Adrenal gland (tissue), 12 donors: ENCODE data around the gene AKR1A1. TPM values are rescaled to one million over a fixed set of nuclear protein-coding genes. Genes with fewer than 3 reads are reported as not detected.

Experiments used
- DNase-seq, 7 donors: peaks; one replicate each; pipeline ENCODE4 v3.0.0-alpha.2; 2019 to 2020
- H3K27ac ChIP-seq, 5 donors: fragments of 200-600 bp; sonication (generic) in 4 of 5; 1 replicate in 3 of 5; 2 replicates in 2 of 5; pipeline versions ENCODE4 v1.5.1 to v1.8.0; 2016 to 2020; ENCODE audit warnings: mild to moderate bottlenecking in 1 of 5
- H3K27me3 ChIP-seq: fragments of 200-600 bp; 2 replicates; pipeline ENCODE4 v1.8.0; 2021
- H3K36me3 ChIP-seq, 2 donors: fragments of 200-600 bp; replicated peaks in 1 of 2; 1 replicate in 1 of 2; 2 replicates in 1 of 2; pipeline versions ENCODE4 v1.5.1 to v1.8.0; 2018 to 2022
- H3K4me1 ChIP-seq, 2 donors: fragments of 200-600 bp; replicated peaks in 1 of 2; 1 replicate in 1 of 2; 2 replicates in 1 of 2; pipeline versions ENCODE4 v1.5.1 to v1.8.0; 2018 to 2021
- H3K4me3 ChIP-seq, 4 donors: fragments of 200-600 bp; sonication (generic) in 3 of 4; one replicate each; pipeline ENCODE4 v1.5.1; 2016 to 2018
- H3K9me3 ChIP-seq, 3 donors: fragments of 200-600 bp; sonication (generic) in 1 of 3; replicated peaks in 1 of 3; 1 replicate in 2 of 3; 2 replicates in 1 of 3; pipeline versions ENCODE4 v1.5.1 to v1.8.0; 2016 to 2021
- POLR2A ChIP-seq, 2 donors: fragments of 450-650 bp; IDR thresholded peaks; one replicate each; pipeline ENCODE4 v1.6.1; 2017; ENCODE audit warnings: antibody characterized with exemption in 2 of 2, mild to moderate bottlenecking in 2 of 2, moderate library complexity in 1 of 2
- WGBS, 4 donors: extraction: QIAGEN DNeasy Blood & Tissue Kit in 2 of 4; methylation state at CpG; one replicate each; pipeline versions ENCODE4 v1.1.5 to v1.1.7; 2013 to 2017; 5-methylcytosine and 5-hydroxymethylcytosine counted together
- intact Hi-C, 2 donors: fragments of 100-400 bp; cut with DNase I; formaldehyde crosslinking; loops; one replicate each; pipeline versions ENCODE4 v1.14.1 to v1.15.0; 2022 to 2023
- polyA plus RNA-seq, 3 donors: library from polyadenylated mRNA; stranded (reverse); fragments of 200-250 nt in 2 of 3; fragments of 350-450 nt in 1 of 3; fragmentation: Illumina TruSeq in 1 of 3; extraction: RNeasy Lipid Tissue Mini Kit (QIAGEN cat#74804) in 1 of 3; gene quantifications; one replicate each; pipeline ENCODE4 v1.2.3, GENCODE V29; 2013 to 2014
- total RNA-seq, 9 donors: library from RNA; depleted of rRNA in 4 of 9; stranded (reverse); fragments of >200 nt in 4 of 9; fragments of 120-200 nt in 1 of 9; fragmentation: NEBNext Ultra II Directional in 1 of 9; extraction: Animal tissue kit (Norgen Biotek cat#: 25700) in 1 of 9; gene quantifications; one replicate each; pipeline versions ENCODE4 v1.1.0 to v1.2.4, GENCODE V29; 2013 to 2023
- TF ChIP-seq, protein P1 (sequence below), 6 experiments: fragments of 450-650 bp in 4 of 6; fragments of 200-600 bp in 2 of 6; sonication (generic) in 1 of 6; IDR thresholded peaks; 1 replicate in 5 of 6; 2 replicates in 1 of 6; pipeline versions ENCODE4 v1.5.1 to v1.8.0; 2016 to 2021; ENCODE audit warnings: antibody characterized with exemption in 6 of 6, mild to moderate bottlenecking in 2 of 6, moderate library complexity in 1 of 6
- donor health status: healthy with polysubstance abuse.
- donor health status: Bipolar disorder and iron deficiency.
- donor health status: DM: yes; HTN: yes; CAD: no.
- donor health status: DM: no; HTN: no; CAD: no.
- donor health status: DM: no; HTN: no; CAD: no.
- donor health status: DM: yes; HTN: yes; CAD: no.

AKR1A1 gene
- total and polyA plus RNA-seq, 12 donors = 85.6 to 199 (median 119) TPM

DNA sequence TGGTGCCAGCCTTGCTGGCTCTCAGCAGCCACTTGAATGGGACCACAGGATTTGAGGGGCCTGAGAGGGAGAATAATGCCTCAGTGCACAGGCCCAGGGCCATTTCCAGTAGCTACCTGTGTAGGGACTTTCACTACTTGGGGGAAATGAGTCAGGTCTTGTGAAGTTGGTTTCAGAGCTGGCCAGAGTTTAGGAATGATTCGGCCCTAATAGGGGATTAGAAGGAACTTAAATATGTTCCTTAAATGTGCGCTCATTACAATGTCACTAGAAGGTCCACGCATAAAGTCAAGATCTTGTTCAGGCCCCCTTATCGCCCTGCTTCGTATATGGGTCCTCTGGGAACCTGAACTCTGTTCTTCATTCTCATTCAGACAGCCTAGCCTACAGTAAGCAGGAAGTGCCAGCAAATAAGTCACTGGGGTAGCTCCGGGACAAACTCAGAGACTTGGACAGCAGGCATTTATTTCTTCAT lies 5.6 kb upstream of the AKR1A1 start:
- DNase-seq = no peak
- Histone ChIP-seq H3K4me3 (no peak overlapping the region), H3K9me3 (no peaks in the 10 kb centered on the region), H3K27me3 (no peaks in the 10 kb centered on the region), H3K4me1 (peaks cover 4 to 22% of the 10 kb centered on the region in 2 donors), H3K36me3 (no peaks in the 10 kb centered on the region), H3K27ac (peak overlapping the region in 2 of 5 donors; percentile 21 to 41)
- 46 to 63% (median 56%) methylated on average over 6 of the region's 6 CpGs for WGBS, 4 donors
- intact Hi-C loops = no loop called here
- TF ChIP-seq POLR2A (IDR thresholded peaks at IDR 0.05) = no peak
- TF ChIP-seq, protein P1, sequence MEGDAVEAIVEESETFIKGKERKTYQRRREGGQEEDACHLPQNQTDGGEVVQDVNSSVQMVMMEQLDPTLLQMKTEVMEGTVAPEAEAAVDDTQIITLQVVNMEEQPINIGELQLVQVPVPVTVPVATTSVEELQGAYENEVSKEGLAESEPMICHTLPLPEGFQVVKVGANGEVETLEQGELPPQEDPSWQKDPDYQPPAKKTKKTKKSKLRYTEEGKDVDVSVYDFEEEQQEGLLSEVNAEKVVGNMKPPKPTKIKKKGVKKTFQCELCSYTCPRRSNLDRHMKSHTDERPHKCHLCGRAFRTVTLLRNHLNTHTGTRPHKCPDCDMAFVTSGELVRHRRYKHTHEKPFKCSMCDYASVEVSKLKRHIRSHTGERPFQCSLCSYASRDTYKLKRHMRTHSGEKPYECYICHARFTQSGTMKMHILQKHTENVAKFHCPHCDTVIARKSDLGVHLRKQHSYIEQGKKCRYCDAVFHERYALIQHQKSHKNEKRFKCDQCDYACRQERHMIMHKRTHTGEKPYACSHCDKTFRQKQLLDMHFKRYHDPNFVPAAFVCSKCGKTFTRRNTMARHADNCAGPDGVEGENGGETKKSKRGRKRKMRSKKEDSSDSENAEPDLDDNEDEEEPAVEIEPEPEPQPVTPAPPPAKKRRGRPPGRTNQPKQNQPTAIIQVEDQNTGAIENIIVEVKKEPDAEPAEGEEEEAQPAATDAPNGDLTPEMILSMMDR (IDR thresholded peaks at IDR 0.05) = no peak

DNA sequence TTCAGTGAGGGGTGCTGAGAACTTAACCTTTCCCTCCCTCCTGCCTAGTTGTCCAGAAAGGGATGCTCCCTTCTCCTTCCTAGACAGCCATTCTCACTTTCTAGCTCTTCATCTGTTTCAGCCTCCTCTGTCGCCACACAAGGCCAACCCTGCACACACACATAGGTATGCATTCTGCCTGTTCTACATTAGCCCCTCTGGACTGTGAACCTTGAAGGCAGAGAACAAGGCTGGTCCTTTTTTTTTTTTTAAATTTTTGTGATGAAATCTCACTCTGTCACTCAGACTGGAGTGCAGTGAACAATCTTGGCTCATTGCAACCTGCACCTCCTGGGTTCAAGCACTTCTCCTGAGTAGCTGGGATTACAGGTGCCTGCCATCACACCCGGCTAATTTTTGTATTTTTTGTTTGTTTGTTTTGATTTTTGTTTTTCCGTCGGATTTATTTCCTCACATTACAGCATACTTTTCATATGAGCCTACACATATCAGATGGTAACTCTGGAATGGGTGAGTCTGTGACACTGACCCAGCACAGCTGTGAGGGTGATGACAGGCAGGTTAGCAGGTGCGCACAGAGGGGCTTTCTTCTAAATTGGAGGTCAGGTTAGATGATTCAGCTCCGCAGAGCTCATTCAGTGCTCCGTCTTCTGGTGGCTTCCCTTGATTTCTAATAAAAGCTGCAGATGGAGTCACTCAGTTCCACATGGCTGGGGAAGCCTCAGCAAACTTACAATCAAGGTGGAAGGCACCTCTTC lies 4.9 kb upstream of the AKR1A1 start:
- H3K4me3 ChIP-seq = no peak overlapping the region
- WGBS, 4 donors = 79 to 86% (median 85%) methylated on average over 7 of the region's 7 CpGs
- no peaks in the 10 kb centered on the region for H3K27me3 ChIP-seq
- H3K4me1 ChIP-seq = peaks cover 7 to 26% of the 10 kb centered on the region in 2 donors
- no peaks in the 10 kb centered on the region for H3K36me3 ChIP-seq
- intact Hi-C loops = no loop called here
- no peaks in the 10 kb centered on the region for H3K9me3 ChIP-seq
- no peak for DNase-seq
- no peak for TF ChIP-seq POLR2A (IDR thresholded peaks at IDR 0.05)
- TF ChIP-seq, protein P1 (IDR thresholded peaks at IDR 0.05) = no peak
- H3K27ac ChIP-seq = no peak overlapping the region

DNA sequence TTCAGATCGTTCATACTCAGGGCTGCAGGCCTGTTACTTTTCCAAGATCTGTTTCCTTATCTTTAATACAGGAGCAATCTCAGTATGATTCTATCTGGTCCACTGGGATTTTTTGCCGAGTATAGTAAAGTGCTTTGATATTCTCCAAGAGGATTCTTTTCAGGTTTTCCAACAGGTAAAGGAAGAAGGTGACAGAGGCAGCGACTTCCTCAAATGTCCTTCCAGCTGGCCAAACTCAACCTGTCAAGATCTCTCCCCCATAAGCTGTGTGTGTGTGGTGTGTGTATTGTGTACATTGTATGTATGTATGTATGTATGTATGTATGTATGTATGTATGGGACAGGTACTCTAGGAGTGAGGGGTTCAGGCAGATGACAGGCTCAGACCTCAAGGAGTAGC lies 1.1 kb downstream of the AKR1A1 start:
- DNase-seq = no peak
- no peak for TF ChIP-seq POLR2A (IDR thresholded peaks at IDR 0.05)
- TF ChIP-seq, protein P1 (IDR thresholded peaks at IDR 0.05) = no peak
- peaks cover 18 to 22% of the 10 kb centered on the region in 2 donors for H3K4me1 ChIP-seq
- intact Hi-C loops = no loop called here
- H3K9me3 ChIP-seq = no peaks in the 10 kb centered on the region
- peak overlapping the region in 1 of 5 donors; percentile 71 for H3K27ac ChIP-seq
- WGBS, 4 donors = 17 to 30% (median 23%) methylated on average over 3 of the region's 3 CpGs
- no peaks in the 10 kb centered on the region for H3K27me3 ChIP-seq
- H3K4me3 ChIP-seq = peak overlapping the region in 2 of 4 donors; percentile 57 to 72
- H3K36me3 ChIP-seq = peaks cover 0 to 8% of the 10 kb centered on the region in 2 donors

DNA sequence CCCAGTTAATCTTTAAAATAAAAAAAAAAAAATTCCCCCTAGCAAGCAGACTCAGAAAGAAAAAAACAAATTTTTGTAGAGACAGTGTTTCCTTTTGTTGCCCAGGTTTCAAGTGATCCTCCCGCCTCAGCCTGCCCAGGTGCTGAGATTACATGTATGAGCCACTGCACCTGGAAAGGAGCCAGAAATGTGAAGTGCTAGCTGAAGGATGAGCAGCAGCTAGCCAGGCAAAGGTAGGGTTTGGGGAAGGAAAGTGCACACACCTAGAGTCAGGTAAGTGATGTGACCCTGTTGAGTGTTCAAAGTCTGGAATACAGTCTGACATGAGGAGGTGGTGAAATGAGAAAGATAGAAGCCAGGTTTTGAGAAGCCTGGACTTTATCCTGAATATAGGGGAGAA lies 1.7 kb downstream of the AKR1A1 start:
- H3K4me3 ChIP-seq = peak overlapping the region in 1 of 4 donors; percentile 72
- H3K4me1 ChIP-seq = peaks cover 18 to 22% of the 10 kb centered on the region in 2 donors
- DNase-seq = peak in 5 of 7 donors; percentile 11 to 61 (median 28)
- WGBS, 4 donors = 89 to 91% (median 90%) methylated on average over 1 of the region's 1 CpG
- peaks cover 0 to 8% of the 10 kb centered on the region in 2 donors for H3K36me3 ChIP-seq
- TF ChIP-seq, protein P1 (IDR thresholded peaks at IDR 0.05) = no peak
- no peak for TF ChIP-seq POLR2A (IDR thresholded peaks at IDR 0.05)
- H3K27me3 ChIP-seq = no peaks in the 10 kb centered on the region
- H3K9me3 ChIP-seq = no peaks in the 10 kb centered on the region
- intact Hi-C loops = no loop called here
- no peak overlapping the region for H3K27ac ChIP-seq
